ENCODE results near the gene SEC22A. TPM values are rescaled to one million over a fixed set of nuclear protein-coding genes. Genes with fewer than 3 reads are reported as not detected.

Gene SEC22A
- total and polyA plus RNA-seq, 9 donors, result 14.1 to 26.5 (median 18.0) TPM

- Histone ChIP-seq H3K27ac (ENCODE audit: low read length) (no peak overlapping the region), H3K4me1 (ENCODE audit: control insufficient read depth, insufficient read depth, low read length) (no peaks in the 10 kb centered on the region), H3K4me3 (ENCODE audit: low read length) (no peak overlapping the region), H3K9me3 (replicated peaks; ENCODE audit: control insufficient read depth, low read depth, low read length) (no peaks in the 10 kb centered on the region), H3K27me3 (ENCODE audit: control insufficient read depth, insufficient read depth, low read length) (no peaks in the 10 kb centered on the region), H3K36me3 (ENCODE audit: control insufficient read depth, insufficient read depth, low read length) (peaks cover 7% of the 10 kb centered on the region)
- DNase-seq, result no peak
- 63% methylated on average over 10 of the region's 10 CpGs for WGBS (ENCODE audit: insufficient coverage)
Observed at GRCh38 chr3:123276346-123277006, 74.7 kb downstream of the SEC22A start.

GRCh38 chr3:123277106-123277505 is 75.4 kb downstream of the SEC22A start:
- no peak for DNase-seq
- 82% methylated on average over 5 of the region's 6 CpGs for WGBS (ENCODE audit: insufficient coverage)

GRCh38 chr3:123278446-123278845 is 76.7 kb downstream of the SEC22A start:
- DNase-seq, result no peak
- Histone ChIP-seq H3K4me3 (ENCODE audit: low read length) (no peak overlapping the region), H3K27me3 (ENCODE audit: control insufficient read depth, insufficient read depth, low read length) (no peaks in the 10 kb centered on the region), H3K9me3 (replicated peaks; ENCODE audit: control insufficient read depth, low read depth, low read length) (no peaks in the 10 kb centered on the region), H3K36me3 (ENCODE audit: control insufficient read depth, insufficient read depth, low read length) (no peaks in the 10 kb centered on the region), H3K4me1 (ENCODE audit: control insufficient read depth, insufficient read depth, low read length) (no peaks in the 10 kb centered on the region), H3K27ac (ENCODE audit: low read length) (no peak overlapping the region)
- 83% methylated on average over 2 of the region's 5 CpGs for WGBS (ENCODE audit: insufficient coverage)

More at GRCh38 chr3:123277106-123277505, 75.4 kb downstream of the SEC22A start:
- Histone ChIP-seq H3K9me3 (replicated peaks; ENCODE audit: control insufficient read depth, low read depth, low read length) (no peaks in the 10 kb centered on the region), H3K4me3 (ENCODE audit: low read length) (no peak overlapping the region), H3K27me3 (ENCODE audit: control insufficient read depth, insufficient read depth, low read length) (no peaks in the 10 kb centered on the region), H3K27ac (ENCODE audit: low read length) (no peak overlapping the region), H3K36me3 (ENCODE audit: control insufficient read depth, insufficient read depth, low read length) (peaks cover 3% of the 10 kb centered on the region), H3K4me1 (ENCODE audit: control insufficient read depth, insufficient read depth, low read length) (no peaks in the 10 kb centered on the region)

GRCh38 chr3:123279121-123279520 is 77.4 kb downstream of the SEC22A start:
- Histone ChIP-seq H3K27ac (ENCODE audit: low read length) (no peak overlapping the region), H3K27me3 (ENCODE audit: control insufficient read depth, insufficient read depth, low read length) (no peaks in the 10 kb centered on the region), H3K4me3 (ENCODE audit: low read length) (no peak overlapping the region), H3K4me1 (ENCODE audit: control insufficient read depth, insufficient read depth, low read length) (no peaks in the 10 kb centered on the region), H3K36me3 (ENCODE audit: control insufficient read depth, insufficient read depth, low read length) (no peaks in the 10 kb centered on the region), H3K9me3 (replicated peaks; ENCODE audit: control insufficient read depth, low read depth, low read length) (no peaks in the 10 kb centered on the region)
- no peak for DNase-seq
- 76% methylated on average over 4 of the region's 7 CpGs for WGBS (ENCODE audit: insufficient coverage)

- DNase-seq, result no peak
- Histone ChIP-seq H3K4me3 (ENCODE audit: low read length) (no peak overlapping the region), H3K27ac (ENCODE audit: low read length) (no peak overlapping the region), H3K9me3 (replicated peaks; ENCODE audit: control insufficient read depth, low read depth, low read length) (no peaks in the 10 kb centered on the region), H3K27me3 (ENCODE audit: control insufficient read depth, insufficient read depth, low read length) (no peaks in the 10 kb centered on the region), H3K4me1 (ENCODE audit: control insufficient read depth, insufficient read depth, low read length) (no peaks in the 10 kb centered on the region), H3K36me3 (ENCODE audit: control insufficient read depth, insufficient read depth, low read length) (no peaks in the 10 kb centered on the region)
- 89% methylated on average over 3 of the region's 3 CpGs for WGBS (ENCODE audit: insufficient coverage)
Observed at GRCh38 chr3:123281406-123281805, 79.7 kb downstream of the SEC22A start.

GRCh38 chr3:123281929-123282328 is 80.2 kb downstream of the SEC22A start:
- Histone ChIP-seq H3K27ac (ENCODE audit: low read length) (no peak overlapping the region), H3K4me1 (ENCODE audit: control insufficient read depth, insufficient read depth, low read length) (no peaks in the 10 kb centered on the region), H3K36me3 (ENCODE audit: control insufficient read depth, insufficient read depth, low read length) (no peaks in the 10 kb centered on the region), H3K9me3 (replicated peaks; ENCODE audit: control insufficient read depth, low read depth, low read length) (no peaks in the 10 kb centered on the region), H3K4me3 (ENCODE audit: low read length) (no peak overlapping the region), H3K27me3 (ENCODE audit: control insufficient read depth, insufficient read depth, low read length) (no peaks in the 10 kb centered on the region)
- no peak for DNase-seq
- WGBS (ENCODE audit: insufficient coverage), result 100% methylated on average over 1 of the region's 2 CpGs

GRCh38 chr3:123282461-123282860 is 80.7 kb downstream of the SEC22A start:
- Histone ChIP-seq H3K36me3 (ENCODE audit: control insufficient read depth, insufficient read depth, low read length) (no peaks in the 10 kb centered on the region), H3K9me3 (replicated peaks; ENCODE audit: control insufficient read depth, low read depth, low read length) (no peaks in the 10 kb centered on the region), H3K27me3 (ENCODE audit: control insufficient read depth, insufficient read depth, low read length) (no peaks in the 10 kb centered on the region), H3K4me1 (ENCODE audit: control insufficient read depth, insufficient read depth, low read length) (no peaks in the 10 kb centered on the region), H3K4me3 (ENCODE audit: low read length) (no peak overlapping the region), H3K27ac (ENCODE audit: low read length) (no peak overlapping the region)
- DNase-seq, result no peak
- 69% methylated on average over 5 of the region's 8 CpGs for WGBS (ENCODE audit: insufficient coverage)

GRCh38 chr3:123283074-123283473 is 81.3 kb downstream of the SEC22A start:
- DNase-seq, result no peak
- no peaks in the 10 kb centered on the region for H3K9me3 ChIP-seq (replicated peaks; ENCODE audit: control insufficient read depth, low read depth, low read length)
- WGBS (ENCODE audit: insufficient coverage), result 83% methylated on average over 8 of the region's 9 CpGs
- H3K4me3 ChIP-seq (ENCODE audit: low read length), result no peak overlapping the region
- no peak overlapping the region for H3K27ac ChIP-seq (ENCODE audit: low read length)
- H3K4me1 ChIP-seq (ENCODE audit: control insufficient read depth, insufficient read depth, low read length), result no peaks in the 10 kb centered on the region
- no peaks in the 10 kb centered on the region for H3K36me3 ChIP-seq (ENCODE audit: control insufficient read depth, insufficient read depth, low read length)
- no peaks in the 10 kb centered on the region for H3K27me3 ChIP-seq (ENCODE audit: control insufficient read depth, insufficient read depth, low read length)

GRCh38 chr3:123283657-123284398 is 82.1 kb downstream of the SEC22A start:
- no peak for DNase-seq
- Histone ChIP-seq H3K27ac (ENCODE audit: low read length) (no peak overlapping the region), H3K27me3 (ENCODE audit: control insufficient read depth, insufficient read depth, low read length) (no peaks in the 10 kb centered on the region), H3K36me3 (ENCODE audit: control insufficient read depth, insufficient read depth, low read length) (no peaks in the 10 kb centered on the region), H3K9me3 (replicated peaks; ENCODE audit: control insufficient read depth, low read depth, low read length) (no peaks in the 10 kb centered on the region), H3K4me3 (ENCODE audit: low read length) (no peak overlapping the region), H3K4me1 (ENCODE audit: control insufficient read depth, insufficient read depth, low read length) (no peaks in the 10 kb centered on the region)
- WGBS (ENCODE audit: insufficient coverage), result 76% methylated on average over 7 of the region's 17 CpGs

GRCh38 chr3:123284399-123285010 is 82.8 kb downstream of the SEC22A start:
- Histone ChIP-seq H3K4me1 (ENCODE audit: control insufficient read depth, insufficient read depth, low read length) (no peaks in the 10 kb centered on the region), H3K36me3 (ENCODE audit: control insufficient read depth, insufficient read depth, low read length) (no peaks in the 10 kb centered on the region), H3K27me3 (ENCODE audit: control insufficient read depth, insufficient read depth, low read length) (no peaks in the 10 kb centered on the region), H3K9me3 (replicated peaks; ENCODE audit: control insufficient read depth, low read depth, low read length) (no peaks in the 10 kb centered on the region), H3K27ac (ENCODE audit: low read length) (no peak overlapping the region), H3K4me3 (ENCODE audit: low read length) (no peak overlapping the region)
- WGBS (ENCODE audit: insufficient coverage), result 87% methylated on average over 17 of the region's 18 CpGs
- no peak for DNase-seq

All from muscle of leg (tissue), 11 donors.